Measurements from ENCODE around the gene POLE. TPM values are rescaled to one million over a fixed set of nuclear protein-coding genes. Genes with fewer than 3 reads are reported as not detected.

Gene POLE
- total and polyA plus RNA-seq, 2 experiments from 2014 or later: 26.6 to 34.2 TPM

GRCh38 chr12:132708150-132708549 is 21.0 kb upstream of the POLE start:
- Histone ChIP-seq H2AFZ (no peak overlapping the region), H3K4me1 (ENCODE audit: insufficient read depth) (no peaks in the 10 kb centered on the region), H3K36me3 (replicated peaks; ENCODE audit: insufficient read depth, low read depth) (no peaks in the 10 kb centered on the region), H3K9me3 (ENCODE audit: low read depth) (no peaks in the 10 kb centered on the region), H3K4me2 (no peak overlapping the region), H4K20me1 (ENCODE audit: insufficient read depth, poor library complexity, severe bottlenecking) (no peaks in the 10 kb centered on the region), H3K4me3 (no peak overlapping the region), H3K27me3 (no peaks in the 10 kb centered on the region), H3K9me2 (replicated peaks; ENCODE audit: insufficient read depth) (no peaks in the 10 kb centered on the region), H3K27ac (no peak overlapping the region), H3K79me2 (peaks cover 27% of the 10 kb centered on the region)
- 86% methylated on average over 2 of the region's 2 CpGs for WGBS (ENCODE audit: low lambda C conversion rate, missing lambda C conversion rate)
- TF ChIP-seq EZH2phosphoT487 (IDR thresholded peaks at IDR 0.05; ENCODE audit: low read depth, severe bottlenecking, unreplicated experiment) (no peak), EZH2 (IDR thresholded peaks at IDR 0.05; ENCODE audit: borderline replicate concordance) (no peak)
- TF ChIP-seq, protein P1, sequence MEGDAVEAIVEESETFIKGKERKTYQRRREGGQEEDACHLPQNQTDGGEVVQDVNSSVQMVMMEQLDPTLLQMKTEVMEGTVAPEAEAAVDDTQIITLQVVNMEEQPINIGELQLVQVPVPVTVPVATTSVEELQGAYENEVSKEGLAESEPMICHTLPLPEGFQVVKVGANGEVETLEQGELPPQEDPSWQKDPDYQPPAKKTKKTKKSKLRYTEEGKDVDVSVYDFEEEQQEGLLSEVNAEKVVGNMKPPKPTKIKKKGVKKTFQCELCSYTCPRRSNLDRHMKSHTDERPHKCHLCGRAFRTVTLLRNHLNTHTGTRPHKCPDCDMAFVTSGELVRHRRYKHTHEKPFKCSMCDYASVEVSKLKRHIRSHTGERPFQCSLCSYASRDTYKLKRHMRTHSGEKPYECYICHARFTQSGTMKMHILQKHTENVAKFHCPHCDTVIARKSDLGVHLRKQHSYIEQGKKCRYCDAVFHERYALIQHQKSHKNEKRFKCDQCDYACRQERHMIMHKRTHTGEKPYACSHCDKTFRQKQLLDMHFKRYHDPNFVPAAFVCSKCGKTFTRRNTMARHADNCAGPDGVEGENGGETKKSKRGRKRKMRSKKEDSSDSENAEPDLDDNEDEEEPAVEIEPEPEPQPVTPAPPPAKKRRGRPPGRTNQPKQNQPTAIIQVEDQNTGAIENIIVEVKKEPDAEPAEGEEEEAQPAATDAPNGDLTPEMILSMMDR (IDR thresholded peaks at IDR 0.05; ENCODE audit: poor library complexity): no peak
- DNase-seq (ENCODE audit: low spot score): no peak

DNA sequence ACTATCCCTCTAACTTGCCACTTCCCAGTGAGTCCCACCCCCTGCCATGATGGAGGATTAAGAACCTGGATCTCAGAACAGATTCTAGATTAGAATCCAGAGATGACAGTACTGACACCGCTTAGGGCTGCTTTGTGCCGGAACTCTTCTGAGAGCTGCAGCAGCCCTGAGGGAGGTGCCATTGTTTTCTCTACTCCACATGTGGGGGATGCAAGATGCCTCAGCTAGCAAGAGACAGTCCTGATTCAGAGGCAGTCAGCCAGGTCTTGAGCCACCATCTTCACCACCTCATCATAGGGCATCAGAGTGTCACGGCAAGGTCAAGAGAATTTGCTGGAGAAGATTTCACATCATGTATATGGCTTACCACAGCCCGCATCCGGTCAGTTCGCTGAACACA is 20.1 kb upstream of the POLE start:
- Histone ChIP-seq H3K27ac (no peak overlapping the region), H3K4me1 (ENCODE audit: insufficient read depth) (no peaks in the 10 kb centered on the region), H3K36me3 (replicated peaks; ENCODE audit: insufficient read depth, low read depth) (no peaks in the 10 kb centered on the region), H2AFZ (no peak overlapping the region), H4K20me1 (ENCODE audit: insufficient read depth, poor library complexity, severe bottlenecking) (no peaks in the 10 kb centered on the region), H3K79me2 (peaks cover 18% of the 10 kb centered on the region), H3K27me3 (no peaks in the 10 kb centered on the region), H3K4me2 (no peak overlapping the region), H3K9me3 (ENCODE audit: low read depth) (no peaks in the 10 kb centered on the region), H3K4me3 (no peak overlapping the region), H3K9me2 (replicated peaks; ENCODE audit: insufficient read depth) (no peaks in the 10 kb centered on the region)
- no peak for DNase-seq (ENCODE audit: low spot score)
- no peak for TF ChIP-seq EZH2 (IDR thresholded peaks at IDR 0.05; ENCODE audit: borderline replicate concordance)
- TF ChIP-seq, protein P1 (IDR thresholded peaks at IDR 0.05; ENCODE audit: poor library complexity): no peak
- no peak for TF ChIP-seq EZH2phosphoT487 (IDR thresholded peaks at IDR 0.05; ENCODE audit: low read depth, severe bottlenecking, unreplicated experiment)
- 95% methylated on average over 6 of the region's 6 CpGs for WGBS (ENCODE audit: low lambda C conversion rate, missing lambda C conversion rate)

DNA sequence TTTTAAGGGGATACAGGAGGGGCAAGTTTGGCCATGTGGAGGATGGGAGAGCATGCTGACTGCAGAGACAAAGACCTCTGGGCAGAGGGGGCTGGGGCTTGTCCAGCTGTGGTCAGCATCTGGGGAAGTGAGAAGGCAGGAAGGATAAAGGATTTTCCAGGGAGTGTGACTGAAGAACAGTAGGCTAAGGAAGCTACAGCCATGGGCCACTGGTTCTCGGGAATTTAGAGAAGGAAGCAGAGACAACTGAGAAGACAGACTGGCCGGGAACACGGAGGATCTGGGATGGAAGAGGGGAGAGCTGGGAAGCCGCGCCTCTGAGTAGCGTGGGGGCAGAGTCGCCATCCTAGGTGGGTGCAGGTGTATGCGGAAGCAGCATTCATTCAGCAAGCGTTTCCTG is 16.5 kb upstream of the POLE start:
- Histone ChIP-seq H3K36me3 (replicated peaks; ENCODE audit: insufficient read depth, low read depth) (no peaks in the 10 kb centered on the region), H3K27ac (no peak overlapping the region), H3K4me2 (no peak overlapping the region), H3K9me2 (replicated peaks; ENCODE audit: insufficient read depth) (no peaks in the 10 kb centered on the region), H3K4me3 (no peak overlapping the region), H4K20me1 (ENCODE audit: insufficient read depth, poor library complexity, severe bottlenecking) (no peaks in the 10 kb centered on the region), H3K79me2 (no peaks in the 10 kb centered on the region), H3K27me3 (no peaks in the 10 kb centered on the region), H3K9me3 (ENCODE audit: low read depth) (no peaks in the 10 kb centered on the region), H3K4me1 (ENCODE audit: insufficient read depth) (no peaks in the 10 kb centered on the region), H2AFZ (no peak overlapping the region)
- no peak for TF ChIP-seq EZH2phosphoT487 (IDR thresholded peaks at IDR 0.05; ENCODE audit: low read depth, severe bottlenecking, unreplicated experiment)
- TF ChIP-seq, protein P1 (IDR thresholded peaks at IDR 0.05; ENCODE audit: poor library complexity): no peak
- TF ChIP-seq EZH2 (IDR thresholded peaks at IDR 0.05; ENCODE audit: borderline replicate concordance): no peak
- 96% methylated on average over 9 of the region's 9 CpGs for WGBS (ENCODE audit: low lambda C conversion rate, missing lambda C conversion rate)
- DNase-seq (ENCODE audit: low spot score): no peak

DNA sequence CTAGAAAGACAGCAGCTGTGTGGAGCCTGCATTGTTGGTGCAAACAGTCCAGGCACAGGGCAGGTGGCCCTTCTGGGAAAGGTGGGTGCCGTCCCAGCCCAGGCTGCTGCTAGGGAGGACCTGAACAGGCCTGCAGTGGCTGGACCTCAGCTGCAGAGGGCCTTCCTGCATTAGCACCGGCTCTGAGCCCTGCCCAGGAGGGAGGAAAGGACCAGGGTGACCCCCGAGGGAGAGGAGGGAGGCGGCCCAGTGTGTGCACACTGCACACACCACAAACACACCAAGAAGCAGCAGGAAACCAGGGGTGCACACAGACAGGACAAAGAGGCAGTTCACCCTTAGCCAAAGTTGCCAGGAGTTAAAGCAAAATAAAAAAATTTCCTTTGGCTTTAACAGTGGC is 15.5 kb upstream of the POLE start:
- Histone ChIP-seq H3K36me3 (replicated peaks; ENCODE audit: insufficient read depth, low read depth) (no peaks in the 10 kb centered on the region), H3K79me2 (no peaks in the 10 kb centered on the region), H3K4me2 (no peak overlapping the region), H3K27me3 (no peaks in the 10 kb centered on the region), H3K27ac (no peak overlapping the region), H3K4me3 (no peak overlapping the region), H2AFZ (no peak overlapping the region), H4K20me1 (ENCODE audit: insufficient read depth, poor library complexity, severe bottlenecking) (no peaks in the 10 kb centered on the region), H3K9me2 (replicated peaks; ENCODE audit: insufficient read depth) (no peaks in the 10 kb centered on the region), H3K9me3 (ENCODE audit: low read depth) (no peaks in the 10 kb centered on the region), H3K4me1 (ENCODE audit: insufficient read depth) (no peaks in the 10 kb centered on the region)
- TF ChIP-seq, protein P1 (IDR thresholded peaks at IDR 0.05; ENCODE audit: poor library complexity): no peak
- TF ChIP-seq EZH2 (IDR thresholded peaks at IDR 0.05; ENCODE audit: borderline replicate concordance) (no peak), EZH2phosphoT487 (IDR thresholded peaks at IDR 0.05; ENCODE audit: low read depth, severe bottlenecking, unreplicated experiment) (no peak)
- no peak for DNase-seq (ENCODE audit: low spot score)
- 88% methylated on average over 4 of the region's 4 CpGs for WGBS (ENCODE audit: low lambda C conversion rate, missing lambda C conversion rate)

Measured in hepatocyte (in vitro differentiated cells).